HG02943 (cell line): Measurements from ENCODE around the gene ATP9B.
"Not testable (repeated sequence)": the region's sequence is repeated elsewhere in the genome, so short reads cannot be mapped to it uniquely, and the experiment has no call there.

ENCODE experiments used
- ATAC-seq: cut with Tn5 transposase; IDR thresholded peaks from one replicate; pipeline ENCODE4 v1.9.1; 2021; ENCODE audit warnings: mild to moderate bottlenecking, low read depth, moderate library complexity; ENCODE audit not compliant: unreplicated experiment

ATP9B gene

DNA sequence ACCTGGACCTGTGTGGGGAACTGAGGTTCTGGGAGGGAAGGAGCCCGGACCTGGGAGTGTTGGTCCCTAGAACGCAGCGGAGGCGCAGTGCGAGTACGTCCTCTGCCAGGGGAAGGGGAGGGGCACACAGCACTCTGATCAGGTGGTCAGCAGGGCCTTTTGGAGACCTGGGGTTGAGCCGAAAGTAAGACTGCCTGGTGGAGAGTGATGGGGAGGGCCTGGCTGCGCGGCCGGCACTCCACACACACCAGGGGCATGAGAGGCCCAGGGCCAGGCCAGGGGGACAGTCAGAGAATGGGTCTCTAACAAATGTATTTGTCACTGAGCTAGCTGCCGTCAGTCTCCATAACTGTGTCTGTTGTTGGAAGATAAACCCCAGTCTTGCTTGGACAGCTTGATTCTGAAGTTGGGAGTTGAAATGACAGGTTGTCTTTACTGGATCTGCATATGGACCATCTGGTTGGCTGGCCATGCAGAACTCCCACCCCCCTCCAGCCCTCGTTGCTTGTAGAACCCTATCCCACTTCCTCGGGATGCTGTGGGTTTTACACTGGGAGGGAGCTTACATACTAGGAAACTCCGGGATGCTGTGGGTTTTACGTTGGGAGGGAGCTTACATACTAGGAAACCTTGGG lies 251.1 kb downstream of the ATP9B start:
- no peak for ATAC-seq

DNA sequence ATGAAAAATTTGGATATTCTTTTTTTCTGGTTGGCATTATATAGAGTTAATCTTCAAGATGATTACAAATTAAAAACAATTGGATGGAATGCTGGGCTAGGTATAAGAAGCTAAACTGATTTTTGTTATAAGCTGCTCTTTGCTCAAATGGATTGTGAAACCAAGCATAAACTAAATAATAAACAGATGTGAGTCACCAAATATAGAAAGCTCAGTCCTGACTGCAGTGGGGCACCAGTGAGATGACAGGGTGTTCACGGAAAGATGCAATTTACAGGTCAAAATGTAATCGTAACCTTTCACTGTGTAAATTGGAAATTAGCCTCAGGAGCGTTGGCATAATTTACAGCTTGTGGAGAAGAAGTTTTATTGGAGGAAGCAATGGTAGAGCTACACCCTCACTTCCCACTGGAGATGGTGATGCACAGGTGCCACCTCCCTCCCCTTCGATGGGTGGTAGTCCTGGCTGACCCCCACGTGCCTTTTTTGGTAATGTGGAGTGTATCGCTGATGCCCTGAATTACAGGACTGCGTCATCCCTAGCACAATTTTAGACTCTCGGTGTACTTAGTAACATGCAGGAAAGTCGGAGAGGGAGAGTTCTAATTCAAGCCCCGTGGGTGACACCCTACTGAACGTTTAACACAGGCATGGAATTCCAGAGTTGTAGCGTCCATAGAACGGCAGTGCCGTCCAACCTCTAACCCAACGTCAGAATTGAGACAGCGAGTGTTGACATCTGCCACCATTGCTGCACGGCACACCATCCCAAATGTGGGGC lies 252.6 kb downstream of the ATP9B start:
- no peak for ATAC-seq

DNA sequence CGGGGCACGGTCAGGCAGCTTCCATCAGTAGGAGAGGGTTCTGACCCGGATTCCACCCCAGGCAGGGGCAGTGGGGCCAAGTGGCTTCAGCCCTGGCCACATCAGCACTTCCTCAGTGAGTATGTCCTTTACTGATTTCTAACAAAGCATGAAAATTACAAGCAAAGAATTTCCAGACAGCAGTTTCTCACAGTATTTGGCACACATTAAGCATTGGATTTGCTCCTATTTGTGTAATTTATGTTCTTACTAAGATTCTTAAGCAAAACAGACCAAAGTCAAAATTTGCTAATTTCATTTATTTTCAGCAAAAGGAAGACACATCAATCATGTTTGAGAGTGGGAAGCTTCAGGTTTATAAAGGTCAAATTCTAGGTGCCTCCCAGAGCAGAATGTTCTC lies 253.2 kb downstream of the ATP9B start:
- ATAC-seq, result no peak

DNA sequence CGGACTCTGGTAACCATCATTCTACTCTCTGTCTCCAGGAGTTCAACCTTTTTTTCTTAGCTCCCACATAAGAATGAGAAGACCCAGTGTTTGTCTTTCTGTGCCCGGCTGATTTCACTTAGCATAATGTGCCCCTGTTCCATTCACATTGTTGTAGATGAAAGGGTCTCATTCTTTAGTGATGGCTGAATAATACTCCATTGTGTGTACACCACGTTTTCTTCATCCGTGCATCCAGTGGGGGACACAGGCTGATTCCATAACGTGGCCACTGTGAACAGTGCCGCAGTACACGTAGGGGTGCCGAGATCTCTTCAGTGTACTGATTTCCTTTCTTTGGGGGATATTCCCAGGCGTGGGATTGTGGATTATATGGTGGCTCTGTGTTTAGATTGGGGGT lies 254.3 kb downstream of the ATP9B start:
- ATAC-seq, result no peak

DNA sequence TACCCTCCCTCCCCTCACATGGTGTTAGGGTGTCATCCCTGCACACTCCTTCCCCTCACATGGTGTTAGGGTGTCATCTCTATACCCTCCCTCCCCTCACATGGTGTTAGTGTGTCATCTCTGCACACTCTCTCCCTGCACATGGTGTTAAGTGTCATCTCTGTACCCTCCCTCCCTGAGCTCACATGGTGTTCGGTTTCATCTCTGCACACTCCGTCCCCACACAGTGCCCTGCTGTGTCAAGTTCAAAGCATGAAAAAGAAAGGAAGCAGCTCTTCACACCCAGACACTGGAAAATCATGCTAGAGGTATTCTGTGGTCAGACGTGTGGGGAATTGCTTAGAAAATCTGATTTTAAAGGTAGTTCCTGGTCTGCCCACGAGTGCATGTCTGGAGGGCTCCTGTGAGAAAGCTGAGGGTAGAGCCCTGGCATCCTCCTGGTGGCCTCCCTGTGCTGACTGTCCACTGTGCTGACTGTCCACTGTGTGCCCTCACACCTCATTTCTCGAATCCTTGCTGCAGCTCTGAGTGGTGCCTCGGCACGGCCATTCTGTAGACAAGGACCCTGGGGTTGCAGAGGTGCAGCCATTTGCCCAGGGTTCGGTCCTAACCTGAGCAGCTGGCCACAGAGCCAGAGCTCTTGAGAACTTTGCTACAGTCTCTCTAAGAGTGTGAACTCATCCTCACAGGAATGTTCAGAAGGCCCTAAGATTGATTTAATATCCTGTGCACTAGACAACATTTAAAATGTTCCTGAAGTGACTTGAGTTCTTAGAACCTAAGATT lies 257.4 kb downstream of the ATP9B start:
- no peak for ATAC-seq

DNA sequence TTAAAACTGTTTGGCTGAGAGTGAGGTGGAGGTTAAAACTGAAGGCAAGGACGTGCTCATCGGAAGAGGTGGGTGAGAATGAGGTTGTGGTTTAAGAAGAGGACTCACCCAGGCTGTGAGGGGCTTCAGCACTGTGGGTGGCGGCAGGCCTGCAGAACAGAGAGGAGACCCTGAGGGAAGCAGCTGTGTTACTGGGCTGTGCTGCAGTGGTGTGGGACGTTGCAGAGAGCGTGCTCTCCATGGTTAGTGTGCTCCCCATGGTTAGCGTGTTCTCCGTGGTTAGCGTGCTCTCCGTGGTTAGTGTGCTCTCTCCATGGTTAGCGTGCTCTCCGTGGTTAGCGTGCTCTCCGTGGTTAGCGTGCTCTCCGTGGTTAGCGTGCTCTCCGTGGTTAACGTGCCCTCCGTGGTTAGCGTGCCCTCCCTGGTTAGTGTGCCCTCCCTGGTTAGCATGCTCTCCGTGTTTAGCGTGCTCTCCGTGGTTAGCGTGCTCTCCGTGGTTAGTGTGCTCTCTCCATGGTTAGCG lies 258.1 kb downstream of the ATP9B start:
- ATAC-seq, result no peak

DNA sequence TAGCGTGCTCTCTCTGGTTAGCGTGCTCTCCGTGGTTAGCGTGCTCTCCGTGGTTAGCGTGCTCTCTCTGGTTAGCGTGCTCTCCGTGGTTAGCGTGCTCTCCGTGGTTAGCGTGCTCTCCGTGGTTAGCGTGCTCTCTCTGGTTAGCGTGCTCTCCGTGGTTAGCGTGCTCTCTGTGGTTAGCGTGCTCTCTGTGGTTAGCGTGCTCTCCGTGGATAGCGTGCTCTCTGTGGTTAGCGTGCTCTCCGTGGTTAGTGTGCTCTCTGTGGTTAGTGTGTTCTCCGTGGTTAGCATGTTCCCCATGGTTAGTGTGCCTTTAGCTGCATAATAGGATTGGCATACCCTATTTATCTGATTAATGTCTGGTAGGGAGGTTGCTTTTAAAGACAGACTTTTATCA lies 258.7 kb downstream of the ATP9B start:
- not testable (repeated sequence) for ATAC-seq

DNA sequence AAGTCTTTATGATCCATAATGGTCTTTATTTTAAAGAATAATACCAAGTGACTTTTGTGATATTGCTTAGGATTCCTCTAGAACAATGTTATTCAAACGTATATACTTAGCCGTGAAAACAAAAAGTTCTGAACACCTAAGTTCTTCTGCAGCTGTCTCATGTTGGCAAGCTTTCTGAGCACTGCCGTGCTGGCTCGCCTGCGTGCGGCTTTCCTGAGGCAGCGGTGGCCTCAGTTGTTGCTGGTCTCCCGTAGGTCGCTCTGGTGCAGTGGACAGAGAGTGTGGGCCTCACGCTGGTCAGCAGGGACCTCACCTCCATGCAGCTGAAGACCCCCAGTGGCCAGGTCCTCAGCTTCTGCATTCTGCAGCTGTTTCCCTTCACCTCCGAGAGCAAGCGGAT lies 259.7 kb downstream of the ATP9B start:
- ATAC-seq, result no peak

DNA sequence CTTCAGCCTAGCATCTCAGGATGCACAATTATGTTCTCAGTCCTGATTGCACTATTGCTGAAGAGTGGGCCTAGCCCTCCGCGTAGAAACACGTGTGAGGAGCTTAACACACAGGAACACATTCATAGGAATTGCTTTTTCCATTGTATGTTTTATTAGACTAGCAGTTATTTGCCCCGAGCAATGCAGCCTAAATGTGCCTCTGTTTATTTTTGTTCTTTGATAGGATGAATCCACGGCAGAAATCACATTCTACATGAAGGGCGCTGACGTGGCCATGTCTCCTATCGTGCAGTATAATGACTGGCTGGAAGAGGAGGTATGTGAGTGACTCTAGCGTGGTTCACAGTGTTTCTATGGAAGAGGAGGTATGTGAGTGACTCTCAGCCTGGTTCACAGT lies 260.6 kb downstream of the ATP9B start:
- no peak for ATAC-seq

DNA sequence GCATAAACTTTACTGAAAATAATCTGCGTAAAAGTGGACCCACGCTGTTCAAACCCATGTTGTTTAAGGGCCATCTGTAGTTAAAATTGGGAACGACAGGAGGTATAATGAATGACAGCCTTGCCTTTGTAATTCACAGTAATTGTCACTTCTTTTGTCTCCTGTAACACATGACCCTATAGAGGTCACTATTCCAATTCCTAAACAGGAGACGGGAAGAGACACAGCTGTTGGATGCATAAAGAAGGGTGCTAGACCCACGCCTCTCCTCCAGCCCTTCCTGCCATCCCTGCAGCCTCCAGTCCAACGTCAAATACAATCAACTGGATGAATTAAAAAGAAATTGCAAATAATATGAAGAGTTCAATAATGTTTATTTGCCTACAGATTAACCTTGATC lies 263.5 kb downstream of the ATP9B start:
- no peak for ATAC-seq

DNA sequence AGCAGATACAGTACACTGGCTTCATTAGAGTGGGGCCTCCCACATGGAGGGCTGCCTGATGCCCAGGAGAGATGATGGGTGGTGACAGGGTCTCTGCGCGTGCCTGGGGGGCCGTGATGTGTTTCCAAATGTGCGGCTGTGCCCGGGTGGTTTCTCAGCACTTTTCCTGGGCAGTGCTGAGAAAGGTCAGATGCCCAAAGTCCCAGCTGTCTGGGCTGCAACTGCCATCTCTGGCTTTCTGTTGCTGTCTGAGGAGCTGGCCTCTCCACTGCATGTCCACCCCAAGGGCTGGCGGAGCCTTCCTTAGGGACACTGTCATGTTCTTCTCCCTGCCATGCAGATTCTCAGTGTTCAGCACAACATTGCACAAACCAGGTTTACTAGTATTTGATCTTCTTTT lies 263.9 kb downstream of the ATP9B start:
- ATAC-seq, result no peak

DNA sequence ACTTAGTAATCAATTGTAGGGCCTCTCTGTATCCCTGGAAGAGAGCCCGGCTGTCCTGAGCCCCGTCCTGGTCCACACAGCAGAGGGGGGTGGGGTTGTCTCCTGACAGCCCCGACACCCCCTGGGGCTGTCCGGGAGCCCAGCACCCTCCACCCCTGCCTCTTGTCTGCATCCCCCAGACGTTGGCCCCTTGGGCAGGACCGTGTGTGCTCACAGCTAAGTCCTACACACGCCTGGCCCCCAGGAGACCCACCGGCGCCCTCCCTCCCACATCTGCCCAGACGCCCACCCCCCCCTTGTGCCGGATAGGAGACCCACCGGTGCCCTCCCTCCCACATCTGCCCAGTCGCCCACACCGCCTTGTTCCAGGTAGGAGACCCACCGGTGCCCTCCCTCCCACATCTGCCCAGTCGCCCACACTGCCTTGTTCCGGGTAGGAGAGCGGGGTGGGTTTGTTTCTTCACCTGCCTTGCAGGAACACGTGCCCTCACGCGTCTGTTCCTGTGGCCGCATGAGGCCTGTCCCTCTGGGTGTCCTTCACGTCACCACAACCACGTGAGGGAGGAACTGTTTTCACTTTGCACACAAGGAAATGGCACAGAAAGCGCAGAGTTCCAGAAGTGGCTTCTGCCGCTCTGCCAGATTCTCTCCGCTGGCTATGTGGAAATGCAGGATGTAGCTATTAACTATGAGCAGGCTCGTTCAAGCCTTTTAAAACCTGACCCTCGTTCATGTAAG lies 265.5 kb downstream of the ATP9B start:
- ATAC-seq, result no peak

DNA sequence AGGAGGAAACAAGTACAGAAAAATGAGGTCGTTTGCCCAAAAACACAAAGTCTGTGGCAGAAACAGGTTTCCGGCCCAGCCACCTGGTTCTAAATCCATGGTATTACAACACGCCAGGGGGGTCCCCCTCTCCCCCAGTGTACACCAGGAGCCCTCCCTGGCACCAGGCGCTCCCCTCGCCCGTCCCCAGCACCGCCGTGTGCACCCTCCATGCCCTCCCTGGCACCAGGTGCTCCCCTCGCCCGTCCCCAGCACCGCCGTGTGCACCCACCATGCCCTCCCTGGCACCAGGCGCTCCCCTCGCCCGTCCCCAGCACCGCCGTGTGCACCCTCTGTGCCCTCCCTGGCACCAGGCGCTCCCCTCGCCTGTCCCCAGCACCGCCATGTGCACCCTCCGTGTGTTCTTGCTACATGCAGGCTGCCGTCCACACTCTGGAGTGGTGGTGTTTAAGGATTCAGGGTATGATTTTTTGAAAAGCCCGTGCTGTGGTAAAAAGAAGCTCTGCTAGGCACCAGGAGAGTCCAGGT lies 266.7 kb downstream of the ATP9B start:
- no peak for ATAC-seq

DNA sequence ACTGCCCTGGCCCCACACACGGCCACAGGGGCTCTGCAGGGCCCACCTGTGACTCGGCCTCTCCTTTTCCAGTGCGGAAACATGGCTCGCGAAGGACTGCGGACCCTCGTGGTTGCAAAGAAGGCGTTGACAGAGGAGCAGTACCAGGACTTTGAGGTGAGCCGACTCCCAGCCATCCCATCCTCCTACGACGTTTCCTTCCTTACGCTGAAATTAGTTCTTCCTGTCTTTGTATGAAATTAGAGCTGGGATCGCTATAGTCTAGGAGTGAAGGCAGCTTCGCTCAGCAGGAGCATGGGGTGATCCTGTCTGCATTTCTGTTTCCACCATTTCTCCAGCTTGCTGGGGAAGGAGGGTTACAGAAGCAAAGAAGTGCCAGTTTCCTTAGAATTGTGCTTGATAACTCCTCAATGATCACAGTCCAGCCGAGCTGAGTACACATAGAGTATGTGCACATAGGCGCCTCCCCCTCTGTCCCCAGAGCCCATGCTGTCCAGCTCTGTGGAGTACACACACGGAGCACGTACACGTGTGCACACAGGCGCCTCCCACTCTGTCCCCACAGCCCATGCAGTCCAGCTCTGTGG lies 267.5 kb downstream of the ATP9B start:
- ATAC-seq, result no peak

DNA sequence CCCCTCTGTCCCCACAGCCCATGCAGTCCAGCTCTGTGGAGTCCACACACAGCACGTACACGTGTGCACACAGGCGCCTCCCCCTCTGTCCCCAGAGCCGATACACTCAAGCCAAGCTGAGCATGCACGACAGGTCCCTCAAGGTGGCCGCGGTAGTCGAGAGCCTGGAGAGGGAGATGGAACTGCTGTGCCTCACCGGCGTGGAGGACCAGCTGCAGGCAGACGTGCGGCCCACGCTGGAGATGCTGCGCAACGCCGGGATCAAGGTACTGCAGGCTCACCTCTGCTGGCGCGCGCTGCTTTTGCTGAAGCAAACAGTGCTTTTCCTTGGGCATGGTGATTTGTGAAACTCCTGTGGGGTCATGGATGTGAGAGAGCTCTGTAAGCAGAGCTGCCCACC lies 268.0 kb downstream of the ATP9B start:
- no peak for ATAC-seq

DNA sequence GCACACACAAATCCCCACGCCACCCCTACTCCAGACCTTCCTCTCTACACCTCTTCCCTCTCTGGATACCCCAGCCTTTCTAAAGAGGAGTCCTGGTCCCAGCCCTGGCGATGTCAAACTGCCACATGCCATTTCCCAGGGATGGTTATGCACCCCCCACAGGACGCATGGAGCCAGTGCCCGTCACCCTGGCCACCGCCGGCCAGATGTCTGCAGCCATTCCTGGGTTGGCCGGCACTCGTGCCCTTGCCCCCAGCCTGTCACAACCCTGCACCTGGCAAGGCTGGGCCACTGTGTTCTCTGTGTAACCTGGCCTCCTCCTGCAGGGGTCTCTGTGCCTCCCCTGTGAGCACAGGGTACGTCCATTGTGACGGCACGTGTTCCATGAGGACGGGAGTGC lies 268.4 kb downstream of the ATP9B start:
- no peak for ATAC-seq

DNA sequence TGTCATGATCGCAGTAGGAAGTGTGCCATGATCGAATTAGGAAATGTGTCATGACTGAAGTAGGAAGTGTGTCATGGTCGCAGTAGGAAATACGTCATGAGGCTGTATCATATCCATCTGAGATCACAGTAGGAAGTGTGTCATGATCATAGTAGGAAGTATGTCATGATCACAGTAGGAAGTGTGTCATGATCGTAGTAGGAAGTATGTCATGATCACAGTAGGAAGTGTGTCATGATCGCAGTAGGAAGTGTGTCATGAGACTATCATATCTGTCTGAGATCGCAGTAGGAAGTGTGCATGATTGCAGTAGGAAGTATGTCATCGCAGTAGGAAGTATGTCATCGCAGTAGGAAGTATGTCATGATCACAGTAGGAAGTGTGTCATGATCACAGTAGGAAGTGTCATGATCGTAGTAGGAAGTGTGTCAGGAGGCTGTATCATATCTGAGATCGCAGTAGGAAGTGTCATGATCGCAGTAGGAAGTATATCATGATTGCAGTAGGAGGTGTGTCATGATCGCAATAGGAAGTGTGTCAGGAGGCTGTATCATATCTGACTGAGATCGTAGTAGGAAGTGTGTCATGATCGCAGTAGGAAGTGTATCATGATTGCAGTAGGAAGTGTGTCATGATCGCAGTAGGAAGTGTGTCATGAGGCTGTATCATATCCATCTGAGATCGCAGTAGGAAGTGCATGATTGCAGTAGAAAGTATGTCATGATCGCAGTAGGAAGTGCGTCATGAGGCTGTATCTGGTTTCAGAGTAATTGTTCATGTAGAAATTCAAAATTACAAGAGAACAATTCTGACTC lies 270.1 kb downstream of the ATP9B start:
- no peak for ATAC-seq

DNA sequence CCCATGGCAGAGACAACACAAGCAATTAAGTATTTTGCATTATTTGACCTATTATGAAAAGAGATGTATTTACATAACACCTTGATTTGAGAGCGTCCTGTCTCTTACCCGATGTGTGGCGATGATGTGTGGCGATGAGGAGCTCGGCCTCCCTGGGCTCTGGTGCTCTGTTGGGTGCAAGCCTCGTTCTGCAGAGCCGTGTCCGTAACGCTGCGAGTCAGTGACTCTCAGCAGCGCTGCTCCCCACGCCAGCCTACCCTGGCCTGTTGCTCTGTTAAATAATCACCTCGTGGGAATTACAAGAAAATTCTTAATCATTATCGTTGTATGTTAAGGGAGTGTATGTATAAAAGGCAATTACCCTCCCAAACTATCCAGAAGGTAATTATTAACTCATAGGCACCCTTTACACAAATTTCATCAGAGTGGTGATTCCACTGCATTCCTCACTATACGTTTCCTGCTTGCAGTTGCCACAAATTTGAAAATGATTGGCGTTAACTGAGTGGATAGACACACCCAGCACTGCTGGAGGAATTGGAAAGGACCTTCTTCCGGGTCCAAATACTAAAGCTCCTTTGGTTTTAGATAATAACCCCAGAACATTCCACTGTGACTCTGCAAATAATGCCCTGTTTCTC lies 274.5 kb downstream of the ATP9B start:
- no peak for ATAC-seq

DNA sequence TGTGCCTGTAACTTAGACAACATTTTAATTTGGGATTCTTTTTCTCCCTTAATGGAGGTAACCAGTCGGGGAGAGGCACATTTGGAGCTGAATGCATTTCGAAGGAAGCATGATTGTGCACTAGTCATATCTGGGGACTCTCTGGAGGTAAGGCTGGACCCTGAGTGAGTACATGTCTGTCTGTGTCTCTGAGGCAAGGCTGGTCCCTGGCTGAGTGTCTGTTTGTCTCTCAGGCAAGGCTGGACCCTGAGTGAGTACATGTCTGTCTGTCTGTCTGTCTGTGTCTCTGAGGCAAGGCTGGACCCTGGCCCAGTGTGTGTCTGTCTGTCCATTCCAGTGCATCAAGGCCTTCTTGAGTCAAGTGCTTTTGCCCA lies 275.0 kb downstream of the ATP9B start:
- no peak for ATAC-seq
